GM23248 (cell line): ENCODE measurements around the gene ERGIC1. TPM values are rescaled to one million over a fixed set of nuclear protein-coding genes. Genes with fewer than 3 reads are reported as not detected.

Experiments used
- DNase-seq: peaks from one replicate; pipeline ENCODE4 v3.0.0-alpha.2; 2015
- H2AFZ ChIP-seq: fragments of 200-600 bp; sonication (generic); 2 replicates; pipeline ENCODE4 v1.6.1; 2016; ENCODE audit warnings: antibody characterized with exemption
- H3F3A ChIP-seq: fragments of 200-600 bp; sonication (generic); 2 replicates; pipeline ENCODE4 v1.6.1; 2016; ENCODE audit warnings: mild to moderate bottlenecking, antibody characterized with exemption, mixed run types; ENCODE audit not compliant: insufficient read depth
- H3K27ac ChIP-seq: fragments of 200-600 bp; sonication (generic); 2 replicates; pipeline ENCODE4 v1.5.1; 2016; ENCODE audit warnings: mild to moderate bottlenecking
- H3K27me3 ChIP-seq: fragments of 200-600 bp; sonication (generic); replicated peaks from 2 replicates; pipeline ENCODE4 v1.6.1; 2016; ENCODE audit warnings: mild to moderate bottlenecking; ENCODE audit not compliant: insufficient read depth
- H3K36me3 ChIP-seq: fragments of 200-600 bp; sonication (generic); 2 replicates; pipeline ENCODE4 v1.6.1; 2016; ENCODE audit warnings: low read depth, mild to moderate bottlenecking
- H3K4me1 ChIP-seq: fragments of 200-600 bp; sonication (generic); 2 replicates; pipeline ENCODE4 v1.6.1; 2016; ENCODE audit warnings: mild to moderate bottlenecking; ENCODE audit not compliant: insufficient read depth
- H3K4me2 ChIP-seq: fragments of 200-600 bp; sonication (generic); one replicate; pipeline ENCODE4 v1.6.1; 2016; ENCODE audit warnings: mild to moderate bottlenecking; ENCODE audit not compliant: unreplicated experiment
- H3K4me3 ChIP-seq: fragments of 200-600 bp; sonication (generic); 2 replicates; pipeline ENCODE4 v1.5.1; 2016; ENCODE audit warnings: mild to moderate bottlenecking
- H3K79me2 ChIP-seq: fragments of 200-600 bp; sonication (generic); 2 replicates; pipeline ENCODE4 v1.6.1; 2016; ENCODE audit warnings: mild to moderate bottlenecking; ENCODE audit not compliant: insufficient read depth
- H3K9ac ChIP-seq: fragments of 200-600 bp; sonication (generic); 2 replicates; pipeline ENCODE4 v1.6.1; 2016; ENCODE audit warnings: mild to moderate bottlenecking
- H3K9me2 ChIP-seq: fragments of 200-600 bp; sonication (generic); 2 replicates; pipeline ENCODE4 v1.6.1; 2016; ENCODE audit warnings: mixed run types, mild to moderate bottlenecking, moderate library complexity; ENCODE audit not compliant: insufficient read depth
- H3K9me3 ChIP-seq: fragments of 200-600 bp; sonication (generic); one replicate; pipeline ENCODE4 v1.6.1; 2017; ENCODE audit warnings: low read depth
- H4K20me1 ChIP-seq: fragments of 200-600 bp; sonication (generic); 2 replicates; pipeline ENCODE4 v1.6.0; 2016; ENCODE audit not compliant: insufficient read depth
- EZH2 ChIP-seq: fragments of 200-600 bp; sonication (generic); IDR thresholded peaks from 2 replicates; pipeline ENCODE4 v1.6.1; 2018; ENCODE audit warnings: antibody characterized with exemption, mild to moderate bottlenecking; ENCODE audit not compliant: insufficient read depth, poor library complexity, severe bottlenecking
- EZH2phosphoT487 ChIP-seq: fragments of 200-600 bp; sonication (generic); IDR thresholded peaks from 2 replicates; pipeline ENCODE4 v1.6.1; 2018; ENCODE audit warnings: antibody characterized with exemption, moderate library complexity, mild to moderate bottlenecking, low read depth; ENCODE audit not compliant: insufficient read depth
- WGBS, 2 experiments: methylation state at CpG; one replicate each; pipeline ENCODE4 v1.1.6; 2015 to 2017; ENCODE audit warnings: low lambda C conversion rate in 2 of 2, low coverage in 1 of 2; ENCODE audit errors: missing lambda C conversion rate in 2 of 2; 5-methylcytosine and 5-hydroxymethylcytosine counted together
- in situ Hi-C: fragments of 300-500 bp; cut with MboI; formaldehyde crosslinking; loops from 2 replicates; pipeline ENCODE4 v1.15.0; 2020
- polyA plus RNA-seq: library from polyadenylated mRNA; unstranded; fragments of >200 nt; fragmentation: Nextera tagmentation; extraction: Ambion mirVana; gene quantifications from 2 replicates; pipeline ENCODE4 v1.2.1, GENCODE V29; 2016
- total RNA-seq: library from RNA; depleted of rRNA; stranded (reverse); fragments of >200 nt; shearing (Covaris generic); gene quantifications from 2 replicates; pipeline ENCODE4 v1.2.3, GENCODE V29; 2014

ERGIC1 gene
- total and polyA plus RNA-seq, 2 experiments from 2014 or later: 66.4 to 235 TPM

DNA sequence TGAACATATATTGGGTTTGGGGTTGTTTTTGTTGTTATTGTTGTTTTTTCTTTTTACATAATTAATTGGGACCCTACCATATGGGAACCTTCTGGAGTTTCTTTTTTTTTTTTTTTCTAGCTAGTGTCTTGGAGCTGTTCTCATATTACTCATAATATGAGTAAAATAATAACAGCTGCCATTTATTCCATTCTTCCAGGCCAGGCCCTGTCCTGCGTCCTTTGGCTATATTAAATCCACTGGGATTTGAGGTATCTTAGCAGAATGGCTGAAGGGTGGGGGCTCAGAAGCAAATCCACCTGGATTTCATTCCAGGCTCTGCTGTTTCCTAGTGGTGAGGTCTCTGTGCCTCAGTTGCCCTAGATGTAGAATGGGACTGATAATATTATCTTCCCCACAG, 77.9 kb downstream of the ERGIC1 start:
- DNase-seq: peak; percentile 45
- H3K36me3 ChIP-seq: peaks cover 18% of the 10 kb centered on the region
- in situ Hi-C loops: no loop called here

DNA sequence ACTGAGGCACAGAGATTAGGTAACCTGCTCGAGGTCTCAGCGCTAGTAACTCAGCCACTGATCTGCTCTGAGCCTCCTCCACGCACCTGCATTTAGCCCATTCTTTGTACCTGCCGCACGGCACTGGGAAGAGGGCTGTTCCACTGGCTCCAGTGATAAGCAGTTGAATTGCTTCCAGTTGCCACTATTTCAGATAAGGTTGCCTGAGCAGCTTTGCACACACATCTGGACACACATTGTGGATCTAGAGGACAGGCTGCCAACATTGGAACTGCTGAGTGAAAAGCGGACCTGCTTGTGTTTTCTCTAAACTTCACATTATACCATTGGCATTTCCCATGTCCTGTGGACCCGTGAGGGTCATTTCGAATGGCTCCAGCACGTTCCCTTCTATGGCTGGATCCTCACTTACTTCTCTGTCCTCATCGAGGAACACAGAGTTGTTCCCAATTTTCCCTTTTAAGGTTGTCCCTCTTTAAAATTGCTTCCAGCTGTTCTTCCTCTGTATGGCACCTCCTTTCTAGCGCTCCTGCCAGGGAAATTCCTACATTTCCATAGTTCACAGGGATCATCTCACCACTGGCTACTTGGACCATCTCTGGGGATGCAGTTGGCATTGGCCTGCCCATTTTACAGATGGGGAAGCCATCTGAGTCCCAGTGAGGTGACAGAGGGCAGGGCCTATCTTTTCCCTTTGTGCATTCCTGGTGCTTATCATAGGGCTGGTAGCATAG, 79.2 kb downstream of the ERGIC1 start:
- Histone ChIP-seq H3K9me2 (no peaks in the 10 kb centered on the region), H3K79me2 (peaks cover 12% of the 10 kb centered on the region; the same call in 1 of the 2 replicates), H3K4me2 (no peak overlapping the region), H3K4me3 (no peak overlapping the region), H3K4me1 (peaks cover 27% of the 10 kb centered on the region), H2AFZ (no peak overlapping the region), H3K9ac (no peak overlapping the region), H3K9me3 (no peaks in the 10 kb centered on the region), H3K27ac (no peak overlapping the region), H3K36me3 (peaks cover 25% of the 10 kb centered on the region), H3F3A (peaks cover 38% of the 10 kb centered on the region), H3K27me3 (no peaks in the 10 kb centered on the region), H4K20me1 (no peaks in the 10 kb centered on the region)
- no peak for DNase-seq
- TF ChIP-seq EZH2phosphoT487 (no peak), EZH2 (no peak)
- WGBS, 2 experiments: 65 to 67% methylated on average over 11 of the region's 11 CpGs
- in situ Hi-C loops: no loop called here

More for the DNA sequence above, 77.9 kb downstream of the ERGIC1 start:
- Histone ChIP-seq H3K27me3 (no peaks in the 10 kb centered on the region), H3K4me2 (peak overlapping the region; percentile 34), H4K20me1 (no peaks in the 10 kb centered on the region), H2AFZ (no peak overlapping the region), H3K9me3 (no peaks in the 10 kb centered on the region), H3K4me1 (peaks cover 27% of the 10 kb centered on the region), H3K4me3 (no peak overlapping the region), H3K9me2 (no peaks in the 10 kb centered on the region), H3K27ac (peak overlapping the region; percentile 97), H3K9ac (peak overlapping the region; percentile 79), H3F3A (peaks cover 38% of the 10 kb centered on the region), H3K79me2 (peaks cover 12% of the 10 kb centered on the region; the same call in 1 of the 2 replicates)
- no peak for TF ChIP-seq EZH2
- WGBS, 2 experiments: 16 to 24% methylated on average over 1 of the region's 1 CpG

DNA sequence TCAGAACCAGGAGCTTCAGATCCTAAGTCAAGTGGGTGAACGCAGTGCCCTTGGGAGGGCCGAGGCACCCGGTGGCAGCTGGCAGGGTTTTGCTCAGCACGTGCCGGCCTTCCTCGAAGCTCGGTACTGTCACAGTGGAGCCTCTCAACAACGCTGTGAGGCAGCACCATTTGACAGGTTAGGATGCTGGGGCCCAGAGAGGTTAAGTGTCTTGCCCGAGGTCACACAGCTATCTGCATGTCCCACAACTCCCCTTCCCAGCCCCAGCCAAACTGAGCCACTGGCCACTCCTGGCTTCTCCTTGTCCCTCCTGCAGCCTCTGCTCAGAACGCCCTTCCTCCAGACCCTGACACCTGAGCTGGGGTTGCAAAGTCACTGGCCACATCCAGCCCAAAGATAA, 81.5 kb downstream of the ERGIC1 start:
- H3K36me3 ChIP-seq: peaks cover 37% of the 10 kb centered on the region
- H3K27me3 ChIP-seq: no peaks in the 10 kb centered on the region
- no peaks in the 10 kb centered on the region for H3K9me3 ChIP-seq
- peaks cover 25% of the 10 kb centered on the region for H3K4me1 ChIP-seq
- H3K27ac ChIP-seq: no peak overlapping the region
- H4K20me1 ChIP-seq: no peaks in the 10 kb centered on the region
- TF ChIP-seq EZH2 (no peak), EZH2phosphoT487 (no peak)
- no peak overlapping the region for H3K4me3 ChIP-seq
- no peak overlapping the region for H3K4me2 ChIP-seq
- peaks cover 8% of the 10 kb centered on the region; the same call in 1 of the 2 replicates for H3K79me2 ChIP-seq
- no peak overlapping the region for H3K9ac ChIP-seq
- 94 to 97% methylated on average over 10 of the region's 10 CpGs for WGBS, 2 experiments
- no peaks in the 10 kb centered on the region for H3K9me2 ChIP-seq
- DNase-seq: no peak
- H3F3A ChIP-seq: peaks cover 21% of the 10 kb centered on the region
- in situ Hi-C loops: no loop called here
- H2AFZ ChIP-seq: no peak overlapping the region

DNA sequence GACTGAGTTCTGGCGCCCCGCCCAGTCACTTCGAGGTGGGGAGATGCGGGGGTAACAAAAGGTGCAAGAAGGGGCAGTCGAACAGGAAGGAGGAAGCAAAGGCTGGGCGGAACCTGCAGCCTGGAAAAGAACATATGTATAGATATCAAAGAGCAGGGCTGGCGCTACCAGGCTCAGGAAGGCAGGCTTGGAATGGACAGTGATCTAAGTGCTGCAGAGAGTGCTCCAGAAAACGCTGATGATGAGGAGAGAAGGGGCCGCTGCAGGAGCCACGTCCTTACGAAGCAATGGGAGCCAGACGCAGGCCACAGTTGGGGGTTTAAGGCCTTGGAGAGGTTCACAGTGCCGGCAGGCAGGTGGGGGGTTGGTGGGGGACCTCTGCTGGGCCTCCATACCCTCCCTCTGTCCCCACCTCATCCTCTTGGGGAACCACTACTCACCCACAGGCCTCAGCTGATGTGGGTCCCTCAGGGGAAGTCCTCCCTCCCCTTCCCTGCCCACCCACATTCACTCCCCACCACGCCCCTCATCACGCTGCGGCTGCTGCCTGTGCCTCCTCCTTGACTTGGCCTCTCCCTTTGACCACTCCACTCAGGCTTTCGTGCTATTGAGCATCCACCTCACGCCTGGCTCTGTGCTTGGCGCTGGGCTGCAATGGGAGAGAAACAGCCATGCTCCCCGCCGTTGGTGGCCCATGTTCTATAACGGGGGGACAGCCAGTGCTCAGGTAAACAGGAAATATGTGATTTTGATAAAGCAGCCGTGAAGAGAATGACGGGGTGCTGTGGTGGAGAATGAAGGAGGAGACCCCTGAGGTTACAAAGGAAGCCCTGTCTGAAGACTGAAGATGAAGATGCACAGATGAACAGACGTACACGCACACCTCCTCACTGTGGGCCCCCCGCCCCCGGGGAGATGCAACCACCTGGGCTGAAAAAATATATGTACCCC, 84.6 kb downstream of the ERGIC1 start:
- H3K27ac ChIP-seq: no peak overlapping the region
- H3K9ac ChIP-seq: no peak overlapping the region

More for the DNA sequence above, 84.6 kb downstream of the ERGIC1 start:
- TF ChIP-seq EZH2phosphoT487 (no peak), EZH2 (no peak)
- H3F3A ChIP-seq: peaks cover 7% of the 10 kb centered on the region; the same call in 1 of the 2 replicates
- H3K9me2 ChIP-seq: no peaks in the 10 kb centered on the region
- H3K4me2 ChIP-seq: no peak overlapping the region
- no peaks in the 10 kb centered on the region for H3K9me3 ChIP-seq
- H2AFZ ChIP-seq: no peak overlapping the region
- no peak overlapping the region for H3K4me3 ChIP-seq
- H3K79me2 ChIP-seq: peaks cover 2% of the 10 kb centered on the region; the same call in 1 of the 2 replicates
- no peaks in the 10 kb centered on the region for H3K27me3 ChIP-seq
- H3K4me1 ChIP-seq: peaks cover 9% of the 10 kb centered on the region
- H3K36me3 ChIP-seq: peaks cover 28% of the 10 kb centered on the region
- no peaks in the 10 kb centered on the region for H4K20me1 ChIP-seq
- DNase-seq: no peak
- in situ Hi-C loops: no loop called here
- WGBS, 2 experiments: 87 to 88% methylated on average over 27 to 28 of the region's 28 CpGs
